ENCODE data around the gene JPH3.
A peak's percentile ranks its signal among the peaks of the same experiment; 100 is the strongest.
"Not testable (repeated sequence)": the region's sequence is repeated elsewhere in the genome, so short reads cannot be mapped to it uniquely, and the experiment has no call there.

The JPH3 gene

GRCh38 chr16:87656328-87656727, 54.0 kb downstream of the JPH3 start:
- DNase-seq, result no peak

GRCh38 chr16:87657621-87658192, 55.4 kb downstream of the JPH3 start:
- peak; percentile 21 for DNase-seq

- no peak for DNase-seq
These were observed 56.4 kb downstream of the JPH3 start for GRCh38 chr16:87658564-87659225.

GRCh38 chr16:87661561-87661960, 59.3 kb downstream of the JPH3 start:
- DNase-seq, result peak; percentile 37

GRCh38 chr16:87662254-87663204, 60.2 kb downstream of the JPH3 start:
- no peak for DNase-seq

GRCh38 chr16:87664792-87665191, 62.5 kb downstream of the JPH3 start:
- DNase-seq, result no peak

GRCh38 chr16:87665193-87665592, 62.9 kb downstream of the JPH3 start:
- no peak for DNase-seq

- DNase-seq, result no peak
These were observed 64.6 kb downstream of the JPH3 start for GRCh38 chr16:87666919-87667318.

GRCh38 chr16:87667443-87667842, 65.1 kb downstream of the JPH3 start:
- no peak for DNase-seq

GRCh38 chr16:87667946-87668345, 65.6 kb downstream of the JPH3 start:
- DNase-seq, result no peak

GRCh38 chr16:87669672-87670071, 67.4 kb downstream of the JPH3 start:
- no peak for DNase-seq

GRCh38 chr16:87671221-87671620, 68.9 kb downstream of the JPH3 start:
- DNase-seq, result no peak

- DNase-seq, result no peak
These were observed 69.5 kb downstream of the JPH3 start for GRCh38 chr16:87671715-87672270.

- DNase-seq, result no peak
These were observed 72.1 kb downstream of the JPH3 start for GRCh38 chr16:87674419-87674818.

- DNase-seq, result no peak
These were observed 72.9 kb downstream of the JPH3 start for GRCh38 chr16:87675111-87675719.

- DNase-seq, result no peak
These were observed 75.5 kb downstream of the JPH3 start for GRCh38 chr16:87677830-87678229.

- no peak for DNase-seq
These were observed 76.3 kb downstream of the JPH3 start for GRCh38 chr16:87678618-87679017.

GRCh38 chr16:87679593-87680271, 77.4 kb downstream of the JPH3 start:
- DNase-seq, result no peak

GRCh38 chr16:87680272-87680644, 78.0 kb downstream of the JPH3 start:
- no peak for DNase-seq

- not testable (repeated sequence) for DNase-seq
These were observed 78.8 kb downstream of the JPH3 start for GRCh38 chr16:87681051-87681602.

- peak; percentile 66 for DNase-seq
These were observed 79.8 kb downstream of the JPH3 start for GRCh38 chr16:87681981-87682570.

Measured in EL (cell line).